DND-41 (cell line): ENCODE measurements around the gene TRMT2B.

Source experiments
- ATAC-seq: fragments of 200-7000 bp; cut with Tn5 transposase; 3 replicates; pipeline ENCODE4 v1.9.1; 2021; ENCODE audit warnings: low read depth; ENCODE audit not compliant: insufficient read depth
- DNase-seq: peaks from one replicate; pipeline ENCODE4 v3.0.0-alpha.2; 2020
- H2AFZ ChIP-seq: 2 replicates; pipeline ENCODE4 v1.6.0; 2012; ENCODE audit warnings: low read depth, low read length
- H3K27ac ChIP-seq: 2 replicates; pipeline ENCODE4 v1.5.1; 2012; ENCODE audit warnings: low read length, inconsistent platforms
- H3K27me3 ChIP-seq: fragments of 200-600 bp; sonication (generic); 2 replicates; pipeline ENCODE4 v1.6.0; 2012; ENCODE audit warnings: low read length, mild to moderate bottlenecking, inconsistent platforms; ENCODE audit not compliant: insufficient read depth, poor library complexity
- H3K36me3 ChIP-seq: 2 replicates; pipeline ENCODE4 v1.5.1; 2012; ENCODE audit warnings: low read length, inconsistent platforms; ENCODE audit not compliant: insufficient read depth
- H3K4me1 ChIP-seq: 2 replicates; pipeline ENCODE4 v1.5.1; 2012; ENCODE audit warnings: mild to moderate bottlenecking, low read length; ENCODE audit not compliant: insufficient read depth
- H3K4me2 ChIP-seq: 2 replicates; pipeline ENCODE4 v1.6.0; 2012; ENCODE audit warnings: mild to moderate bottlenecking, moderate library complexity, low read length, inconsistent platforms; ENCODE audit not compliant: insufficient read depth
- H3K4me3 ChIP-seq, 2 experiments: fragments of 200-600 bp in 1 of 2; shearing (Covaris generic) in 1 of 2; 2 replicates each; pipeline ENCODE4 v1.5.1; 2012 to 2016; ENCODE audit warnings: inconsistent platforms in 2 of 2, low read length in 2 of 2, mild to moderate bottlenecking in 2 of 2, low read depth in 1 of 2, moderate library complexity in 1 of 2
- H3K79me2 ChIP-seq: 2 replicates; pipeline ENCODE4 v1.6.0; 2012; ENCODE audit warnings: low read length, inconsistent platforms; ENCODE audit not compliant: insufficient read depth
- H3K9ac ChIP-seq: 2 replicates; pipeline ENCODE4 v1.6.0; 2012; ENCODE audit warnings: low read depth, mild to moderate bottlenecking, inconsistent platforms, low read length, moderate library complexity
- H3K9me3 ChIP-seq: 2 replicates; pipeline ENCODE4 v1.5.1; 2012; ENCODE audit warnings: low read length, moderate library complexity, mild to moderate bottlenecking, inconsistent platforms; ENCODE audit not compliant: insufficient read depth, severe bottlenecking
- H4K20me1 ChIP-seq: 2 replicates; pipeline ENCODE4 v1.6.0; 2012; ENCODE audit warnings: low read length; ENCODE audit not compliant: insufficient read depth
- EZH2 ChIP-seq: IDR thresholded peaks from 3 replicates; pipeline ENCODE4 v1.6.1; 2012; ENCODE audit warnings: borderline replicate concordance, low read depth, mild to moderate bottlenecking, moderate library complexity, low read length, inconsistent platforms; ENCODE audit not compliant: severe bottlenecking
- TF ChIP-seq, protein P1 (sequence below): IDR thresholded peaks from 2 replicates; pipeline ENCODE4 v1.5.1; 2012; ENCODE audit warnings: borderline replicate concordance, low read length, moderate library complexity, mild to moderate bottlenecking; ENCODE audit not compliant: poor library complexity, severe bottlenecking; ENCODE audit errors: extremely low read depth

Gene TRMT2B

DNA sequence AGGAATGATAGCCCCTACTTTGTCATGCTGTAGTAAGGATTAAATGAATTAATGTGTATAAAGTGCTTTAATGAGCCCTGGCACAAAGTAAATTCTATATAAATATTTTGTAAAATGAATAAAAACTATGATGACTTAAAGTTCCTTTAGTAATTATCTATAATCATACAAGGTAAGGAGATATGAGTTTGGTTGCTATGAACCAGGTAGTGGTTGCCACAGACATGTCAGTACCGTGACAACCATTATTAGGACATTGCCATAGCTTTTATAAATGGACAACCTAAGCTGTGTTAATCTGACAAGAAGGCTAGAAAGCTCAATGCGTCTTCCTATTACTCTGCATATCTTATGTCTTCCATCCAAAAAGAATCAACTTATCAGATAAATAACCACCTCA, 82.5 kb downstream of the TRMT2B start, which contains the start of gene ARL13A:
TSS of gene ARL13A (plus strand) at position 301 of the 400 bp plus-strand sequence. CDS start 3,982 bp downstream, outside the sequence.
- Histone ChIP-seq H3K27me3 (no peaks in the 10 kb centered on the region), H3K4me1 (no peaks in the 10 kb centered on the region), H3K4me3 (no peak within 1 kb of the TSS), H4K20me1 (no peaks in the 10 kb centered on the region), H3K27ac (no peak within 1 kb of the TSS), H2AFZ (no peak within 1 kb of the TSS), H3K4me2 (no peak within 1 kb of the TSS), H3K36me3 (no peaks in the 10 kb centered on the region), H3K9ac (no peak within 1 kb of the TSS), H3K79me2 (no peaks in the 10 kb centered on the region), H3K9me3 (no peaks in the 10 kb centered on the region)
- ATAC-seq (no peak), DNase-seq (no peak)
- TF ChIP-seq, protein P1, sequence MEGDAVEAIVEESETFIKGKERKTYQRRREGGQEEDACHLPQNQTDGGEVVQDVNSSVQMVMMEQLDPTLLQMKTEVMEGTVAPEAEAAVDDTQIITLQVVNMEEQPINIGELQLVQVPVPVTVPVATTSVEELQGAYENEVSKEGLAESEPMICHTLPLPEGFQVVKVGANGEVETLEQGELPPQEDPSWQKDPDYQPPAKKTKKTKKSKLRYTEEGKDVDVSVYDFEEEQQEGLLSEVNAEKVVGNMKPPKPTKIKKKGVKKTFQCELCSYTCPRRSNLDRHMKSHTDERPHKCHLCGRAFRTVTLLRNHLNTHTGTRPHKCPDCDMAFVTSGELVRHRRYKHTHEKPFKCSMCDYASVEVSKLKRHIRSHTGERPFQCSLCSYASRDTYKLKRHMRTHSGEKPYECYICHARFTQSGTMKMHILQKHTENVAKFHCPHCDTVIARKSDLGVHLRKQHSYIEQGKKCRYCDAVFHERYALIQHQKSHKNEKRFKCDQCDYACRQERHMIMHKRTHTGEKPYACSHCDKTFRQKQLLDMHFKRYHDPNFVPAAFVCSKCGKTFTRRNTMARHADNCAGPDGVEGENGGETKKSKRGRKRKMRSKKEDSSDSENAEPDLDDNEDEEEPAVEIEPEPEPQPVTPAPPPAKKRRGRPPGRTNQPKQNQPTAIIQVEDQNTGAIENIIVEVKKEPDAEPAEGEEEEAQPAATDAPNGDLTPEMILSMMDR, result no peak
- no peak for TF ChIP-seq EZH2

DNA sequence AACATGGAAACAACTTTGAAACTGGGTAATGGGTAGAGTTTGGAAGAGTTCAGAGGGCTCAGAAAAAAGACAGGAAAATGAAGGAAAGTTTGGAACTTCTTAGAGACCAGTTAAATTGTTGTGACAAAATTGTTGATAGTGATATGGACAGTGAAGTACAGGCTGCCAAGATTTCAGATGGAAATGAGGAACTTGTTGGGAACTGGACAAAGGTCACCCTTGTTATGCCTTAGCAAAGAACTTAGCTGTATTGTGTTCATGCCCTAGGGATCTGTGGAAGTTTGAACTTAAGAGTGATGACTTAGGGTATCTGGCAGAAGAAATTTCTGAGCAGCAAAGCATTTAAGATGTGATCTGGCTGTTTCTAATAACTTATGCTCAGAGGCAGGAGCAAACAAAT, 87.5 kb downstream of the TRMT2B start:
- DNase-seq (no peak), ATAC-seq (no peak)
- Histone ChIP-seq H3K4me3 (no peak overlapping the region), H3K9me3 (no peaks in the 10 kb centered on the region), H3K9ac (no peak overlapping the region), H3K79me2 (no peaks in the 10 kb centered on the region), H3K27ac (no peak overlapping the region), H3K27me3 (no peaks in the 10 kb centered on the region), H3K4me1 (no peaks in the 10 kb centered on the region), H2AFZ (no peak overlapping the region), H3K36me3 (no peaks in the 10 kb centered on the region), H3K4me2 (no peak overlapping the region), H4K20me1 (no peaks in the 10 kb centered on the region)
- TF ChIP-seq, protein P1, result no peak
- no peak for TF ChIP-seq EZH2

DNA sequence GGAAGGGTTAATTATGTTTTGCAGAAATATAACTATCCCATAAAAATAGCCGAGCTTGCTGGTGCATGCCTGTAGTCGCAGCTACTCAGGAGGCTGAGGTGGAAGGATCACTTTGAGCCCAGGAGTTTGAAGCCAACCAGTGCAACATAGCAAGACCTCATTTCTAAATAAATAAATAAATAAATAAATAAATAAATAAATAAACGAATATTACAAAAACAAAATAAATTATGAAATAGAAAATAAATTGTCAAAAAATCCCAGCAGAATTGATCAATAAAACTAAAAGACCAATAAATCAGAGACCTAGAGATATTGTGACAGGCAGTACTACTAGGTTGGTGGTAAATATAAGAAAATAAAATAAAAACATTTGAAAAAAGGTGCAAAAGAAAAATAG, 89.1 kb downstream of the TRMT2B start:
- TF ChIP-seq, protein P1, result no peak
- TF ChIP-seq EZH2, result no peak

More for the DNA sequence above, 89.1 kb downstream of the TRMT2B start:
- Histone ChIP-seq H3K4me3 (no peak overlapping the region), H3K27me3 (no peaks in the 10 kb centered on the region), H3K4me2 (no peak overlapping the region), H3K4me1 (no peaks in the 10 kb centered on the region), H3K9ac (no peak overlapping the region), H3K79me2 (no peaks in the 10 kb centered on the region), H3K27ac (no peak overlapping the region), H4K20me1 (no peaks in the 10 kb centered on the region), H3K9me3 (no peaks in the 10 kb centered on the region), H3K36me3 (no peaks in the 10 kb centered on the region), H2AFZ (no peak overlapping the region)
- DNase-seq, result no peak
- ATAC-seq, result no peak
